H1 (cell line): ENCODE results near the gene CEL. TPM values are rescaled to one million over a fixed set of nuclear protein-coding genes. Genes with fewer than 3 reads are reported as not detected.

Source experiments
- CTCF ChIA-PET: fragments of 300-600 bp; sonication (Branson Sonifier 250); formaldehyde crosslinking; loops from one replicate; lab custom pipeline; 2021; ENCODE audit not compliant: partially characterized antibody; lab: Charles Lee
- POLR2A ChIA-PET: fragments of 300-600 bp; sonication (Branson Sonifier 250); formaldehyde crosslinking; loops from one replicate; lab custom pipeline; 2021; ENCODE audit warnings: inconsistent platforms; ENCODE audit not compliant: partially characterized antibody; lab: Charles Lee
- DNase-seq, 2 experiments: peaks; one replicate each; pipeline versions ENCODE4 v3.0.0 to v3.0.0-alpha.2; 2010 to 2022; ENCODE audit warnings: low spot score in 2 of 2, low read depth in 1 of 2, mixed read lengths in 1 of 2
- FAIRE-seq: peaks from 2 replicates; lab custom pipeline; 2011; peaks lifted over from hg19 to GRCh38; lab: Jason Lieb, UNC
- H2AFZ ChIP-seq: 2 replicates; pipeline ENCODE4 v1.8.1; 2012; ENCODE audit warnings: low read length, inconsistent platforms
- H2AK5ac ChIP-seq: 2 replicates; pipeline ENCODE4 v1.6.1; 2013; ENCODE audit warnings: low read depth, low read length
- H2BK120ac ChIP-seq: replicated peaks from 2 replicates; pipeline ENCODE3; 2013; ENCODE audit warnings: low read depth, low read length, inconsistent platforms
- H2BK12ac ChIP-seq: 2 replicates; pipeline ENCODE4 v1.6.1; 2013; ENCODE audit warnings: low read depth, low read length
- H2BK15ac ChIP-seq: 2 replicates; pipeline ENCODE4 v1.6.1; 2013; ENCODE audit warnings: low read length
- H2BK20ac ChIP-seq: 2 replicates; pipeline ENCODE4 v1.6.1; 2013; ENCODE audit warnings: low read length
- H2BK5ac ChIP-seq: 2 replicates; pipeline ENCODE4 v1.6.1; 2013; ENCODE audit warnings: low read depth, low read length
- H3K14ac ChIP-seq: 2 replicates; pipeline ENCODE4 v1.6.1; 2013; ENCODE audit warnings: inconsistent platforms; ENCODE audit not compliant: insufficient read length
- H3K18ac ChIP-seq: 2 replicates; pipeline ENCODE4 v1.6.1; 2013; ENCODE audit warnings: low read length; ENCODE audit errors: extremely low read depth
- H3K23ac ChIP-seq: 2 replicates; pipeline ENCODE4 v1.6.1; 2013; ENCODE audit warnings: inconsistent platforms; ENCODE audit not compliant: insufficient read length
- H3K23me2 ChIP-seq: 2 replicates; pipeline ENCODE4 v1.6.1; 2013; ENCODE audit warnings: low read depth, low read length
- H3K27ac ChIP-seq: 2 replicates; pipeline ENCODE4 v1.6.1; 2011; ENCODE audit warnings: low read depth, low read length, inconsistent platforms
- H3K27me3 ChIP-seq, 4 experiments: replicated peaks in 1 of 4; 1 replicate in 1 of 4; 2 replicates in 3 of 4; pipeline versions ENCODE4 v1.6.1 to v1.8.1; 2011 to 2013; ENCODE audit warnings: low read length in 3 of 4, mild to moderate bottlenecking in 3 of 4, inconsistent platforms in 2 of 4, mixed read lengths in 2 of 4, moderate library complexity in 1 of 4; ENCODE audit not compliant: control insufficient read depth in 3 of 4, insufficient read depth in 3 of 4; ENCODE audit errors: extremely low read depth in 1 of 4
- H3K36me3 ChIP-seq, 4 experiments: 2 replicates each; pipeline versions ENCODE4 v1.6.1 to v1.8.1; 2011 to 2013; ENCODE audit warnings: mild to moderate bottlenecking in 4 of 4, low read length in 3 of 4, moderate library complexity in 2 of 4, control low read depth in 1 of 4, inconsistent platforms in 1 of 4; ENCODE audit not compliant: insufficient read depth in 4 of 4, control insufficient read depth in 2 of 4
- H3K4ac ChIP-seq: replicated peaks from 2 replicates; pipeline ENCODE3; 2013; ENCODE audit warnings: low read length, low read depth, mixed read lengths, inconsistent platforms; ENCODE audit not compliant: insufficient read length
- H3K4me1 ChIP-seq, 4 experiments: replicated peaks in 1 of 4; 1 replicate in 1 of 4; 2 replicates in 3 of 4; pipeline versions ENCODE4 v1.6.1 to v1.8.1; 2011 to 2013; ENCODE audit warnings: low read length in 3 of 4, inconsistent platforms in 2 of 4, mixed read lengths in 1 of 4; ENCODE audit not compliant: insufficient read depth in 4 of 4, control insufficient read depth in 3 of 4
- H3K4me2 ChIP-seq, 2 experiments: 2 replicates each; pipeline versions ENCODE4 v1.6.1 to v1.8.1; 2011 to 2013; ENCODE audit warnings: low read depth in 2 of 2, low read length in 2 of 2, control low read depth in 1 of 2, inconsistent platforms in 1 of 2, mild to moderate bottlenecking in 1 of 2; ENCODE audit not compliant: insufficient read depth in 1 of 2
- H3K4me3 ChIP-seq, 4 experiments: fragments of 200-600, 300-600 bp in 1 of 4; sonication (generic), shearing (Covaris generic), sonication (Bioruptor Twin) in 1 of 4; 2 replicates each; pipeline versions ENCODE4 v1.5.1 to v1.8.1; 2011 to 2016; ENCODE audit warnings: low read length in 4 of 4, low read depth in 3 of 4, control low read depth in 2 of 4, inconsistent platforms in 2 of 4, mild to moderate bottlenecking in 2 of 4, mixed read lengths in 1 of 4, moderate library complexity in 1 of 4; ENCODE audit not compliant: insufficient read depth in 2 of 4; ENCODE audit errors: extremely low read depth in 1 of 4
- H3K56ac ChIP-seq: replicated peaks from 2 replicates; pipeline ENCODE3; 2013; ENCODE audit warnings: low read depth, mild to moderate bottlenecking, mixed read lengths, low read length, inconsistent platforms; ENCODE audit not compliant: insufficient read length
- H3K79me1 ChIP-seq: 2 replicates; pipeline ENCODE4 v1.6.1; 2013; ENCODE audit warnings: low read depth, low read length, control low read depth
- H3K79me2 ChIP-seq, 2 experiments: 2 replicates each; pipeline versions ENCODE4 v1.6.1 to v1.8.1; 2012 to 2013; ENCODE audit warnings: low read length in 2 of 2, mild to moderate bottlenecking in 2 of 2, inconsistent platforms in 1 of 2; ENCODE audit not compliant: insufficient read depth in 2 of 2, control insufficient read depth in 1 of 2
- H3K9ac ChIP-seq, 4 experiments: replicated peaks in 1 of 4; 1 replicate in 1 of 4; 2 replicates in 3 of 4; pipeline versions ENCODE4 v1.6.1 to v1.8.1; 2011 to 2013; ENCODE audit warnings: low read depth in 3 of 4, low read length in 3 of 4, control low read depth in 2 of 4, mild to moderate bottlenecking in 2 of 4, moderate library complexity in 2 of 4, inconsistent platforms in 1 of 4; ENCODE audit errors: extremely low read depth in 1 of 4
- H3K9me3 ChIP-seq, 2 experiments: 2 replicates each; pipeline versions ENCODE4 v1.6.1 to v1.8.1; 2012 to 2013; ENCODE audit warnings: mild to moderate bottlenecking in 2 of 2, moderate library complexity in 2 of 2, control low read depth in 1 of 2, inconsistent platforms in 1 of 2, low read depth in 1 of 2, low read length in 1 of 2, mixed read lengths in 1 of 2; ENCODE audit not compliant: insufficient read depth in 2 of 2
- H4K20me1 ChIP-seq, 2 experiments: replicated peaks in 1 of 2; 2 replicates each; pipeline versions ENCODE3 to v1.8.1; 2011 to 2013; ENCODE audit warnings: inconsistent platforms in 2 of 2, low read length in 2 of 2, mild to moderate bottlenecking in 1 of 2; ENCODE audit not compliant: insufficient read depth in 2 of 2, control insufficient read depth in 1 of 2
- H4K5ac ChIP-seq: 2 replicates; pipeline ENCODE4 v1.6.1; 2013; ENCODE audit warnings: low read length, low read depth, mixed read lengths, inconsistent platforms; ENCODE audit not compliant: insufficient read length
- H4K8ac ChIP-seq: 2 replicates; pipeline ENCODE4 v1.8.0; 2013; ENCODE audit warnings: mild to moderate bottlenecking, moderate library complexity, low read length, inconsistent platforms; ENCODE audit not compliant: insufficient read depth; ENCODE audit errors: extremely low read depth
- H4K91ac ChIP-seq: replicated peaks from 2 replicates; pipeline ENCODE3; 2013; ENCODE audit warnings: low read length, mixed read lengths, inconsistent platforms; ENCODE audit not compliant: insufficient read length
- CBX8 ChIP-seq: fragments of 300-800, 300-1000 bp; sonication (generic); IDR thresholded peaks from 2 replicates; pipeline ENCODE4 v1.7.1; 2016; ENCODE audit warnings: low read depth, low read length, borderline replicate concordance
- GTF2F1 ChIP-seq: IDR thresholded peaks from 2 replicates; pipeline ENCODE4 v1.6.1; 2012; ENCODE audit warnings: low read depth, low read length, improper control_type of control experiment, borderline replicate concordance
- HDAC2 ChIP-seq, 2 experiments: fragments of 300-600 bp in 1 of 2; sonication (generic) in 1 of 2; IDR thresholded peaks; 2 replicates each; pipeline ENCODE4 v1.6.1; 2011 to 2012; ENCODE audit warnings: low read depth in 2 of 2, low read length in 2 of 2, mild to moderate bottlenecking in 2 of 2, moderate library complexity in 2 of 2, borderline replicate concordance in 1 of 2, inconsistent platforms in 1 of 2
- JUN ChIP-seq: IDR thresholded peaks from 2 replicates; pipeline ENCODE4 v1.6.1; 2011; ENCODE audit warnings: low read depth, mild to moderate bottlenecking, improper control_type of control experiment, low read length
- KDM5A ChIP-seq: fragments of 200-600 bp; IDR thresholded peaks from 2 replicates; pipeline ENCODE4 v1.7.1; 2012; ENCODE audit warnings: mild to moderate bottlenecking, low read length, inconsistent platforms, mixed read lengths
- PHF8 ChIP-seq: fragments of 200-600 bp; sonication (generic); conservative IDR thresholded peaks from 2 replicates; pipeline ENCODE4 v1.7.1; 2012; ENCODE audit warnings: low read depth, mild to moderate bottlenecking, inconsistent platforms, low read length, moderate library complexity
- WGBS, 2 experiments: shearing (Covaris generic) in 1 of 2; methylation state at CpG; one replicate each; pipeline versions ENCODE4 v1.1.6 to v1.1.7; 2013 to 2015; ENCODE audit warnings: low lambda C conversion rate in 2 of 2, mixed read lengths in 2 of 2, inconsistent platforms in 1 of 2, low coverage in 1 of 2, missing lambda C conversion rate in 1 of 2; ENCODE audit not compliant: insufficient replicate concordance in 2 of 2, insufficient coverage in 1 of 2, insufficient read length in 1 of 2; ENCODE audit errors: extremely low coverage in 1 of 2, missing lambda C conversion rate in 1 of 2; 5-methylcytosine and 5-hydroxymethylcytosine counted together
- polyA plus RNA-seq, 7 experiments: library from polyadenylated mRNA; depleted of rRNA in 3 of 7; stranded (reverse) in 5 of 7; unstranded in 2 of 7; fragments of >200 nt in 5 of 7; fragments of 200-250 nt in 2 of 7; gene quantifications; 1 replicate in 5 of 7; 2 replicates in 1 of 7; 4 replicates in 1 of 7; pipeline versions ENCODE4 v1.2.1 to v1.2.3, GENCODE V29; 2011 to 2013; ENCODE audit warnings: missing spikeins in 2 of 7, mixed read lengths in 2 of 7
- total RNA-seq: library from RNA; stranded (reverse); fragmentation: NEBNext Ultra II Directional; extraction: Animal tissue kit (Norgen Biotek cat#: 25700); gene quantifications from 2 replicates; pipeline ENCODE4 v1.2.1, GENCODE V29; 2021

Gene CEL
- total and polyA plus RNA-seq, 2 of the 8 experiments (the other 6 are each of a cell fraction or from before 2014, with no cell fraction given): 1.8 to 3.4 TPM

- Histone ChIP-seq H3K36me3 (no peaks in the 10 kb centered on the region), H3K79me1 (no peaks in the 10 kb centered on the region), H4K5ac (no peak overlapping the region), H2AK5ac (no peak overlapping the region), H2BK5ac (no peak overlapping the region), H4K20me1 (peaks cover 39 to 49% of the 10 kb centered on the region in 2 experiments), H3K18ac (no peak overlapping the region), H3K27ac (no peak overlapping the region), H3K23ac (no peak overlapping the region), H3K4me2 (no peak overlapping the region)
- WGBS, 2 experiments: 84% methylated on average over 3 of the region's 3 CpGs; no CpG with 5 or more reads in 1 of the 2 experiments
- DNase-seq: no peak
- no peak for TF ChIP-seq GTF2F1
- no peak for TF ChIP-seq HDAC2 (IDR thresholded peaks at IDR 0.05; ENCODE audit: borderline replicate concordance in 1 of 2, low read depth in 2 of 2, low read length in 2 of 2)
- TF ChIP-seq KDM5A: no peak
- TF ChIP-seq CBX8: no peak
- TF ChIP-seq PHF8: no peak
- no peak for TF ChIP-seq JUN
- TF ChIP-seq, all 59 proteins: peak for 0
- Histone ChIP-seq H4K8ac (no peak overlapping the region), H2BK12ac (no peak overlapping the region), H3K4me3 (no peak overlapping the region), H3K4me1 (peaks cover 0 to 15% (median 8%) of the 10 kb centered on the region in 4 experiments; a peak in 6 of 7 replicates), H3K9me3 (no peaks in the 10 kb centered on the region), H3K23me2 (peaks cover 8% of the 10 kb centered on the region; the same call in 1 of the 2 replicates), H3K9ac (no peak overlapping the region), H2BK20ac (no peak overlapping the region), H3K56ac (no peak overlapping the region), H2AFZ (no peak overlapping the region), H2BK120ac (no peak overlapping the region), H4K91ac (no peak overlapping the region), H3K27me3 (peaks cover 0 to 48% (median 31%) of the 10 kb centered on the region in 4 experiments; a peak in 5 of 7 replicates), H3K14ac (no peak overlapping the region), H3K79me2 (no peaks in the 10 kb centered on the region), H2BK15ac (no peak overlapping the region), H3K4ac (no peak overlapping the region)
- POLR2A ChIA-PET: interaction anchor here (1.1 to 3.4 kb wide), 3 partner anchors 22 to 30 kb away, joined by 3 to 13 read pairs (median 3); no protein-coding TSS in a partner anchor
- no peak for FAIRE-seq
- CTCF ChIA-PET: interaction anchor here (0.6 to 19.3 kb wide), 11 partner anchors 8 to 670 kb away, joined by 3 to 337 read pairs (median 4); no protein-coding TSS in a partner anchor
These were observed 56.4 kb downstream of the CEL start for GRCh38 chr9:133118179-133118520.
